Measurements from ENCODE around the gene DCAF7.

The DCAF7 gene

GRCh38 chr17:63587770-63588169, 37.5 kb downstream of the DCAF7 start:
- H3K36me3 ChIP-seq (ENCODE audit: control insufficient read depth, low read length) = peaks cover 71% of the 10 kb centered on the region
- no peaks in the 10 kb centered on the region for H3K27me3 ChIP-seq (ENCODE audit: control insufficient read depth, low read length)
- H3K27ac ChIP-seq (ENCODE audit: low read depth, low read length) = no peak overlapping the region
- TF ChIP-seq EZH2phosphoT487 (IDR thresholded peaks at IDR 0.05; ENCODE audit: borderline replicate concordance, low read length) = no peak
- H3F3A ChIP-seq (ENCODE audit: control insufficient read depth, insufficient read depth) = no peaks in the 10 kb centered on the region
- no peaks in the 10 kb centered on the region for H3K9me2 ChIP-seq (replicated peaks; ENCODE audit: control insufficient read depth, low read length)
- H3K79me2 ChIP-seq (ENCODE audit: control insufficient read depth, low read length) = no peaks in the 10 kb centered on the region
- H4K20me1 ChIP-seq (ENCODE audit: control insufficient read depth, insufficient read depth, low read depth, low read length) = 0 out of 2 replicates have a peak, but pooled peaks cover 3% of the 10 kb centered on the region
- H3K4me1 ChIP-seq (ENCODE audit: control insufficient read depth, low read length) = no peaks in the 10 kb centered on the region
- no peak overlapping the region for H3K4me2 ChIP-seq (ENCODE audit: low read length)
- H3K4me3 ChIP-seq (ENCODE audit: low read length) = no peak overlapping the region
- H3K9me3 ChIP-seq (ENCODE audit: control insufficient read depth, insufficient read depth, low read length) = no peaks in the 10 kb centered on the region

GRCh38 chr17:63588797-63589196, 38.5 kb downstream of the DCAF7 start:
- Histone ChIP-seq H3K79me2 (ENCODE audit: control insufficient read depth, low read length) (no peaks in the 10 kb centered on the region), H3K27me3 (ENCODE audit: control insufficient read depth, low read length) (no peaks in the 10 kb centered on the region), H3K36me3 (ENCODE audit: control insufficient read depth, low read length) (peaks cover 68% of the 10 kb centered on the region), H3K27ac (ENCODE audit: low read depth, low read length) (no peak overlapping the region), H3K9me2 (replicated peaks; ENCODE audit: control insufficient read depth, low read length) (no peaks in the 10 kb centered on the region), H3K4me1 (ENCODE audit: control insufficient read depth, low read length) (no peaks in the 10 kb centered on the region), H3F3A (ENCODE audit: control insufficient read depth, insufficient read depth) (no peaks in the 10 kb centered on the region), H3K9me3 (ENCODE audit: control insufficient read depth, insufficient read depth, low read length) (no peaks in the 10 kb centered on the region), H3K4me2 (ENCODE audit: low read length) (no peak overlapping the region), H4K20me1 (ENCODE audit: control insufficient read depth, insufficient read depth, low read depth, low read length) (0 out of 2 replicates have a peak, but pooled peaks cover 3% of the 10 kb centered on the region), H3K4me3 (ENCODE audit: low read length) (no peak overlapping the region)
- TF ChIP-seq CTCF (IDR thresholded peaks at IDR 0.05; ENCODE audit: low read depth, low read length, poor library complexity, severe bottlenecking) (no peak), EZH2phosphoT487 (IDR thresholded peaks at IDR 0.05; ENCODE audit: borderline replicate concordance, low read length) (no peak)

- Histone ChIP-seq H3K4me3 (ENCODE audit: low read length) (no peak overlapping the region), H3K4me1 (ENCODE audit: control insufficient read depth, low read length) (no peaks in the 10 kb centered on the region), H4K20me1 (ENCODE audit: control insufficient read depth, insufficient read depth, low read depth, low read length) (0 out of 2 replicates have a peak, but pooled peaks cover 3% of the 10 kb centered on the region), H3K27me3 (ENCODE audit: control insufficient read depth, low read length) (no peaks in the 10 kb centered on the region), H3K9me2 (replicated peaks; ENCODE audit: control insufficient read depth, low read length) (no peaks in the 10 kb centered on the region), H3F3A (ENCODE audit: control insufficient read depth, insufficient read depth) (no peaks in the 10 kb centered on the region), H3K36me3 (ENCODE audit: control insufficient read depth, low read length) (peaks cover 68% of the 10 kb centered on the region), H3K27ac (ENCODE audit: low read depth, low read length) (no peak overlapping the region), H3K79me2 (ENCODE audit: control insufficient read depth, low read length) (no peaks in the 10 kb centered on the region), H3K9me3 (ENCODE audit: control insufficient read depth, insufficient read depth, low read length) (no peaks in the 10 kb centered on the region), H3K4me2 (ENCODE audit: low read length) (no peak overlapping the region)
- no peak for TF ChIP-seq EZH2phosphoT487 (IDR thresholded peaks at IDR 0.05; ENCODE audit: borderline replicate concordance, low read length)
- TF ChIP-seq CTCF (IDR thresholded peaks at IDR 0.05; ENCODE audit: low read depth, low read length, poor library complexity, severe bottlenecking) = no peak
These were observed 39.4 kb downstream of the DCAF7 start for GRCh38 chr17:63589646-63590045.

GRCh38 chr17:63592797-63593196, 42.5 kb downstream of the DCAF7 start:
- H3K4me1 ChIP-seq (ENCODE audit: control insufficient read depth, low read length) = peaks cover 5% of the 10 kb centered on the region; the same call in 1 of the 2 replicates
- H3K27ac ChIP-seq (ENCODE audit: low read depth, low read length) = no peak overlapping the region
- 0 out of 2 replicates have a peak, but pooled peaks cover 3% of the 10 kb centered on the region for H4K20me1 ChIP-seq (ENCODE audit: control insufficient read depth, insufficient read depth, low read depth, low read length)
- H3K9me3 ChIP-seq (ENCODE audit: control insufficient read depth, insufficient read depth, low read length) = no peaks in the 10 kb centered on the region
- no peak for TF ChIP-seq EZH2phosphoT487 (IDR thresholded peaks at IDR 0.05; ENCODE audit: borderline replicate concordance, low read length)
- no peak for TF ChIP-seq CTCF (IDR thresholded peaks at IDR 0.05; ENCODE audit: low read depth, low read length, poor library complexity, severe bottlenecking)
- no peak overlapping the region for H3K4me2 ChIP-seq (ENCODE audit: low read length)
- peaks cover 50% of the 10 kb centered on the region for H3K36me3 ChIP-seq (ENCODE audit: control insufficient read depth, low read length)
- H3K9me2 ChIP-seq (replicated peaks; ENCODE audit: control insufficient read depth, low read length) = no peaks in the 10 kb centered on the region
- no peaks in the 10 kb centered on the region for H3K27me3 ChIP-seq (ENCODE audit: control insufficient read depth, low read length)
- no peak overlapping the region for H3K4me3 ChIP-seq (ENCODE audit: low read length)
- H3K79me2 ChIP-seq (ENCODE audit: control insufficient read depth, low read length) = no peaks in the 10 kb centered on the region
- 0 out of 2 replicates have a peak, but pooled peaks cover 4% of the 10 kb centered on the region for H3F3A ChIP-seq (ENCODE audit: control insufficient read depth, insufficient read depth)
